Myocyte (in vitro differentiated cells): ENCODE results near the gene TPK1. TPM values are rescaled to one million over a fixed set of nuclear protein-coding genes. Genes with fewer than 3 reads are reported as not detected.

ENCODE experiments used
- DNase-seq: peaks from one replicate; pipeline ENCODE4 v3.0.0-alpha.2; 2012; ENCODE audit warnings: low read depth
- polyA plus RNA-seq: library from polyadenylated mRNA; unstranded; fragments of >200 nt; gene quantifications from one replicate; pipeline ENCODE4 v1.2.1, GENCODE V29; 2012; ENCODE audit warnings: missing spikeins
- total RNA-seq: library from RNA; depleted of rRNA; stranded (reverse); fragments of >200 nt; gene quantifications from 2 replicates; pipeline ENCODE4 v1.2.3, GENCODE V29; 2014

The TPK1 gene
- 2.3 and 4.8 TPM in 2 replicates for total RNA-seq
- 2.3 TPM for polyA plus RNA-seq

- DNase-seq, result peak; percentile 94
These were observed at the start of gene TPK1 for GRCh38 chr7:144835652-144836544. Gene TPK1 (minus strand): TSS chr7:144836053. CDS start chr7:144835602, 451 bp downstream.

- DNase-seq, result no peak
These were observed 49.6 kb upstream of the TPK1 start for GRCh38 chr7:144885478-144885877.

GRCh38 chr7:144884896-144885295 is 49.0 kb upstream of the TPK1 start:
- DNase-seq, result no peak

GRCh38 chr7:144873316-144873845 is 37.5 kb upstream of the TPK1 start:
- DNase-seq, result no peak

GRCh38 chr7:144869082-144869481 is 33.2 kb upstream of the TPK1 start:
- peak; percentile 2 for DNase-seq

- DNase-seq, result no peak
These were observed 30.3 kb upstream of the TPK1 start for GRCh38 chr7:144866189-144866588.

GRCh38 chr7:144863320-144863647 is 27.4 kb upstream of the TPK1 start:
- no peak for DNase-seq

- DNase-seq, result no peak
These were observed 26.9 kb upstream of the TPK1 start for GRCh38 chr7:144862612-144863319.

GRCh38 chr7:144859739-144860138 is 23.9 kb upstream of the TPK1 start:
- peak; percentile 8 for DNase-seq

GRCh38 chr7:144857463-144857862 is 21.6 kb upstream of the TPK1 start:
- no peak for DNase-seq

GRCh38 chr7:144854839-144855424 is 19.1 kb upstream of the TPK1 start:
- DNase-seq, result peak; percentile 54

GRCh38 chr7:144853542-144853941 is 17.7 kb upstream of the TPK1 start:
- no peak for DNase-seq

GRCh38 chr7:144848078-144848477 is 12.2 kb upstream of the TPK1 start:
- no peak for DNase-seq

- DNase-seq, result no peak
These were observed 6.6 kb upstream of the TPK1 start for GRCh38 chr7:144842377-144842851.

GRCh38 chr7:144836545-144836842 is 641 bp upstream of the TPK1 start:
- DNase-seq, result no peak

GRCh38 chr7:144835155-144835611 is 670 bp downstream of the TPK1 start:
- peak; percentile 67 for DNase-seq

GRCh38 chr7:144834641-144835144 is 1.2 kb downstream of the TPK1 start:
- no peak for DNase-seq

GRCh38 chr7:144830811-144831210 is 5.0 kb downstream of the TPK1 start:
- DNase-seq, result no peak

GRCh38 chr7:144830024-144830785 is 5.6 kb downstream of the TPK1 start:
- no peak for DNase-seq

GRCh38 chr7:144827621-144828020 is 8.2 kb downstream of the TPK1 start:
- peak; percentile 47 for DNase-seq

- peak; percentile 31 for DNase-seq
These were observed 9.6 kb downstream of the TPK1 start for GRCh38 chr7:144826208-144826607.
